H1 (cell line): ENCODE results near the gene KPNA4. TPM values are rescaled to one million over a fixed set of nuclear protein-coding genes. Genes with fewer than 3 reads are reported as not detected.

ENCODE experiments used
- CTCF ChIA-PET: fragments of 300-600 bp; sonication (Branson Sonifier 250); formaldehyde crosslinking; loops from one replicate; lab custom pipeline; 2021; ENCODE audit not compliant: partially characterized antibody; lab: Charles Lee
- POLR2A ChIA-PET: fragments of 300-600 bp; sonication (Branson Sonifier 250); formaldehyde crosslinking; loops from one replicate; lab custom pipeline; 2021; ENCODE audit warnings: inconsistent platforms; ENCODE audit not compliant: partially characterized antibody; lab: Charles Lee
- DNase-seq, 2 experiments: peaks; one replicate each; pipeline versions ENCODE4 v3.0.0 to v3.0.0-alpha.2; 2010 to 2022; ENCODE audit warnings: low spot score in 2 of 2, low read depth in 1 of 2, mixed read lengths in 1 of 2
- FAIRE-seq: peaks from 2 replicates; lab custom pipeline; 2011; peaks lifted over from hg19 to GRCh38; lab: Jason Lieb, UNC
- H2AFZ ChIP-seq: 2 replicates; pipeline ENCODE4 v1.8.1; 2012; ENCODE audit warnings: low read length, inconsistent platforms
- H2AK5ac ChIP-seq: 2 replicates; pipeline ENCODE4 v1.6.1; 2013; ENCODE audit warnings: low read depth, low read length
- H2BK120ac ChIP-seq: replicated peaks from 2 replicates; pipeline ENCODE3; 2013; ENCODE audit warnings: low read depth, low read length, inconsistent platforms
- H2BK12ac ChIP-seq: 2 replicates; pipeline ENCODE4 v1.6.1; 2013; ENCODE audit warnings: low read depth, low read length
- H2BK15ac ChIP-seq: 2 replicates; pipeline ENCODE4 v1.6.1; 2013; ENCODE audit warnings: low read length
- H2BK20ac ChIP-seq: 2 replicates; pipeline ENCODE4 v1.6.1; 2013; ENCODE audit warnings: low read length
- H2BK5ac ChIP-seq: 2 replicates; pipeline ENCODE4 v1.6.1; 2013; ENCODE audit warnings: low read depth, low read length
- H3K14ac ChIP-seq: 2 replicates; pipeline ENCODE4 v1.6.1; 2013; ENCODE audit warnings: inconsistent platforms; ENCODE audit not compliant: insufficient read length
- H3K18ac ChIP-seq: 2 replicates; pipeline ENCODE4 v1.6.1; 2013; ENCODE audit warnings: low read length; ENCODE audit errors: extremely low read depth
- H3K23ac ChIP-seq: 2 replicates; pipeline ENCODE4 v1.6.1; 2013; ENCODE audit warnings: inconsistent platforms; ENCODE audit not compliant: insufficient read length
- H3K23me2 ChIP-seq: 2 replicates; pipeline ENCODE4 v1.6.1; 2013; ENCODE audit warnings: low read depth, low read length
- H3K27ac ChIP-seq: 2 replicates; pipeline ENCODE4 v1.6.1; 2011; ENCODE audit warnings: low read depth, low read length, inconsistent platforms
- H3K27me3 ChIP-seq, 4 experiments: replicated peaks in 1 of 4; 1 replicate in 1 of 4; 2 replicates in 3 of 4; pipeline versions ENCODE4 v1.6.1 to v1.8.1; 2011 to 2013; ENCODE audit warnings: low read length in 3 of 4, mild to moderate bottlenecking in 3 of 4, inconsistent platforms in 2 of 4, mixed read lengths in 2 of 4, moderate library complexity in 1 of 4; ENCODE audit not compliant: control insufficient read depth in 3 of 4, insufficient read depth in 3 of 4; ENCODE audit errors: extremely low read depth in 1 of 4
- H3K36me3 ChIP-seq, 4 experiments: 2 replicates each; pipeline versions ENCODE4 v1.6.1 to v1.8.1; 2011 to 2013; ENCODE audit warnings: mild to moderate bottlenecking in 4 of 4, low read length in 3 of 4, moderate library complexity in 2 of 4, control low read depth in 1 of 4, inconsistent platforms in 1 of 4; ENCODE audit not compliant: insufficient read depth in 4 of 4, control insufficient read depth in 2 of 4
- H3K4ac ChIP-seq: replicated peaks from 2 replicates; pipeline ENCODE3; 2013; ENCODE audit warnings: low read length, low read depth, mixed read lengths, inconsistent platforms; ENCODE audit not compliant: insufficient read length
- H3K4me1 ChIP-seq, 4 experiments: replicated peaks in 1 of 4; 1 replicate in 1 of 4; 2 replicates in 3 of 4; pipeline versions ENCODE4 v1.6.1 to v1.8.1; 2011 to 2013; ENCODE audit warnings: low read length in 3 of 4, inconsistent platforms in 2 of 4, mixed read lengths in 1 of 4; ENCODE audit not compliant: insufficient read depth in 4 of 4, control insufficient read depth in 3 of 4
- H3K4me2 ChIP-seq, 2 experiments: 2 replicates each; pipeline versions ENCODE4 v1.6.1 to v1.8.1; 2011 to 2013; ENCODE audit warnings: low read depth in 2 of 2, low read length in 2 of 2, control low read depth in 1 of 2, inconsistent platforms in 1 of 2, mild to moderate bottlenecking in 1 of 2; ENCODE audit not compliant: insufficient read depth in 1 of 2
- H3K4me3 ChIP-seq, 4 experiments: fragments of 200-600, 300-600 bp in 1 of 4; sonication (generic), shearing (Covaris generic), sonication (Bioruptor Twin) in 1 of 4; 2 replicates each; pipeline versions ENCODE4 v1.5.1 to v1.8.1; 2011 to 2016; ENCODE audit warnings: low read length in 4 of 4, low read depth in 3 of 4, control low read depth in 2 of 4, inconsistent platforms in 2 of 4, mild to moderate bottlenecking in 2 of 4, mixed read lengths in 1 of 4, moderate library complexity in 1 of 4; ENCODE audit not compliant: insufficient read depth in 2 of 4; ENCODE audit errors: extremely low read depth in 1 of 4
- H3K56ac ChIP-seq: replicated peaks from 2 replicates; pipeline ENCODE3; 2013; ENCODE audit warnings: low read depth, mild to moderate bottlenecking, mixed read lengths, low read length, inconsistent platforms; ENCODE audit not compliant: insufficient read length
- H3K79me1 ChIP-seq: 2 replicates; pipeline ENCODE4 v1.6.1; 2013; ENCODE audit warnings: low read depth, low read length, control low read depth
- H3K79me2 ChIP-seq, 2 experiments: 2 replicates each; pipeline versions ENCODE4 v1.6.1 to v1.8.1; 2012 to 2013; ENCODE audit warnings: low read length in 2 of 2, mild to moderate bottlenecking in 2 of 2, inconsistent platforms in 1 of 2; ENCODE audit not compliant: insufficient read depth in 2 of 2, control insufficient read depth in 1 of 2
- H3K9ac ChIP-seq, 4 experiments: replicated peaks in 1 of 4; 1 replicate in 1 of 4; 2 replicates in 3 of 4; pipeline versions ENCODE4 v1.6.1 to v1.8.1; 2011 to 2013; ENCODE audit warnings: low read depth in 3 of 4, low read length in 3 of 4, control low read depth in 2 of 4, mild to moderate bottlenecking in 2 of 4, moderate library complexity in 2 of 4, inconsistent platforms in 1 of 4; ENCODE audit errors: extremely low read depth in 1 of 4
- H3K9me3 ChIP-seq, 2 experiments: 2 replicates each; pipeline versions ENCODE4 v1.6.1 to v1.8.1; 2012 to 2013; ENCODE audit warnings: mild to moderate bottlenecking in 2 of 2, moderate library complexity in 2 of 2, control low read depth in 1 of 2, inconsistent platforms in 1 of 2, low read depth in 1 of 2, low read length in 1 of 2, mixed read lengths in 1 of 2; ENCODE audit not compliant: insufficient read depth in 2 of 2
- H4K20me1 ChIP-seq, 2 experiments: replicated peaks in 1 of 2; 2 replicates each; pipeline versions ENCODE3 to v1.8.1; 2011 to 2013; ENCODE audit warnings: inconsistent platforms in 2 of 2, low read length in 2 of 2, mild to moderate bottlenecking in 1 of 2; ENCODE audit not compliant: insufficient read depth in 2 of 2, control insufficient read depth in 1 of 2
- H4K5ac ChIP-seq: 2 replicates; pipeline ENCODE4 v1.6.1; 2013; ENCODE audit warnings: low read length, low read depth, mixed read lengths, inconsistent platforms; ENCODE audit not compliant: insufficient read length
- H4K8ac ChIP-seq: 2 replicates; pipeline ENCODE4 v1.8.0; 2013; ENCODE audit warnings: mild to moderate bottlenecking, moderate library complexity, low read length, inconsistent platforms; ENCODE audit not compliant: insufficient read depth; ENCODE audit errors: extremely low read depth
- H4K91ac ChIP-seq: replicated peaks from 2 replicates; pipeline ENCODE3; 2013; ENCODE audit warnings: low read length, mixed read lengths, inconsistent platforms; ENCODE audit not compliant: insufficient read length
- TAF1 ChIP-seq: IDR thresholded peaks from 2 replicates; pipeline ENCODE4 v1.6.1; 2011; ENCODE audit warnings: mild to moderate bottlenecking, low read depth, low read length
- WGBS, 2 experiments: shearing (Covaris generic) in 1 of 2; methylation state at CpG; one replicate each; pipeline versions ENCODE4 v1.1.6 to v1.1.7; 2013 to 2015; ENCODE audit warnings: low lambda C conversion rate in 2 of 2, mixed read lengths in 2 of 2, inconsistent platforms in 1 of 2, low coverage in 1 of 2, missing lambda C conversion rate in 1 of 2; ENCODE audit not compliant: insufficient replicate concordance in 2 of 2, insufficient coverage in 1 of 2, insufficient read length in 1 of 2; ENCODE audit errors: extremely low coverage in 1 of 2, missing lambda C conversion rate in 1 of 2; 5-methylcytosine and 5-hydroxymethylcytosine counted together
- polyA plus RNA-seq, 7 experiments: library from polyadenylated mRNA; depleted of rRNA in 3 of 7; stranded (reverse) in 5 of 7; unstranded in 2 of 7; fragments of >200 nt in 5 of 7; fragments of 200-250 nt in 2 of 7; gene quantifications; 1 replicate in 5 of 7; 2 replicates in 1 of 7; 4 replicates in 1 of 7; pipeline versions ENCODE4 v1.2.1 to v1.2.3, GENCODE V29; 2011 to 2013; ENCODE audit warnings: missing spikeins in 2 of 7, mixed read lengths in 2 of 7
- total RNA-seq: library from RNA; stranded (reverse); fragmentation: NEBNext Ultra II Directional; extraction: Animal tissue kit (Norgen Biotek cat#: 25700); gene quantifications from 2 replicates; pipeline ENCODE4 v1.2.1, GENCODE V29; 2021

The KPNA4 gene
- total and polyA plus RNA-seq, 2 of the 8 experiments (the other 6 are each of a cell fraction or from before 2014, with no cell fraction given) = 13.2 to 81.9 TPM

- Histone ChIP-seq H3K4ac (no peak overlapping the region), H2AK5ac (no peak overlapping the region), H3K56ac (no peak overlapping the region), H3K27me3 (no peaks in the 10 kb centered on the region), H3K4me2 (peak overlapping the region; percentile 8 to 45; a peak in 3 of 4 replicates), H2BK12ac (no peak overlapping the region), H4K20me1 (peaks cover 4 to 9% of the 10 kb centered on the region in 2 experiments), H4K91ac (no peak overlapping the region), H4K8ac (no peak overlapping the region), H3K36me3 (peaks cover 0 to 12% (median 6%) of the 10 kb centered on the region in 4 experiments; a peak in 2 of 8 replicates), H3K79me2 (peaks cover 7 to 97% of the 10 kb centered on the region in 2 experiments; a peak in 3 of 4 replicates), H3K9ac (no peak overlapping the region), H2BK20ac (no peak overlapping the region), H3K27ac (no peak overlapping the region), H4K5ac (no peak overlapping the region), H3K23ac (no peak overlapping the region), H2BK120ac (no peak overlapping the region), H2BK5ac (no peak overlapping the region), H3K18ac (no peak overlapping the region), H2BK15ac (no peak overlapping the region), H3K4me1 (peaks cover 3 to 13% (median 8%) of the 10 kb centered on the region in 4 experiments; a peak in 6 of 7 replicates), H3K14ac (no peak overlapping the region), H3K4me3 (peak overlapping the region in 1 of 4 experiments; percentile 14; a peak in 1 of 8 replicates), H3K9me3 (peaks cover 8 to 19% of the 10 kb centered on the region in 2 experiments; a peak in 3 of 4 replicates), H3K79me1 (peaks cover 2% of the 10 kb centered on the region; the same call in 1 of the 2 replicates), H2AFZ (no peak overlapping the region), H3K23me2 (no peaks in the 10 kb centered on the region)
- ChIA-PET POLR2A (interaction anchor here (1.4 to 3.5 kb wide), 2 partner anchors 9 to 10 kb away, joined by 4 to 25 read pairs; partner anchors contain the start of gene KPNA4), CTCF (interaction anchor here (0.6 to 1.0 kb wide), 2 partner anchors 25 to 1809 kb away, joined by 3 to 5 read pairs; no protein-coding TSS in a partner anchor)
- 50% methylated on average over 1 of the region's 1 CpG; no CpG with 5 or more reads in 1 of the 2 experiments for WGBS, 2 experiments
- DNase-seq = no peak
- no peak for TF ChIP-seq TAF1
- no peak for FAIRE-seq
Observed at GRCh38 chr3:160553827-160554226, 11.5 kb downstream of the KPNA4 start.
